Peyer's patch (tissue), 4 donors: ENCODE results near the gene MED9.

ENCODE experiments used
- POLR2A ChIP-seq, 2 donors: fragments of 450-650 bp; IDR thresholded peaks; one replicate each; pipeline ENCODE4 v1.5.1; 2017; ENCODE audit warnings: antibody characterized with exemption in 2 of 2, mild to moderate bottlenecking in 2 of 2, moderate library complexity in 2 of 2
- TF ChIP-seq, protein P1 (sequence below), 6 experiments: fragments of 450-650 bp in 4 of 6; fragments of 200-600 bp in 2 of 6; sonication (generic) in 1 of 6; IDR thresholded peaks; one replicate each; pipeline ENCODE4 v1.5.1; 2017 to 2019; ENCODE audit warnings: antibody characterized with exemption in 6 of 6, mild to moderate bottlenecking in 3 of 6, moderate library complexity in 1 of 6

DNA sequence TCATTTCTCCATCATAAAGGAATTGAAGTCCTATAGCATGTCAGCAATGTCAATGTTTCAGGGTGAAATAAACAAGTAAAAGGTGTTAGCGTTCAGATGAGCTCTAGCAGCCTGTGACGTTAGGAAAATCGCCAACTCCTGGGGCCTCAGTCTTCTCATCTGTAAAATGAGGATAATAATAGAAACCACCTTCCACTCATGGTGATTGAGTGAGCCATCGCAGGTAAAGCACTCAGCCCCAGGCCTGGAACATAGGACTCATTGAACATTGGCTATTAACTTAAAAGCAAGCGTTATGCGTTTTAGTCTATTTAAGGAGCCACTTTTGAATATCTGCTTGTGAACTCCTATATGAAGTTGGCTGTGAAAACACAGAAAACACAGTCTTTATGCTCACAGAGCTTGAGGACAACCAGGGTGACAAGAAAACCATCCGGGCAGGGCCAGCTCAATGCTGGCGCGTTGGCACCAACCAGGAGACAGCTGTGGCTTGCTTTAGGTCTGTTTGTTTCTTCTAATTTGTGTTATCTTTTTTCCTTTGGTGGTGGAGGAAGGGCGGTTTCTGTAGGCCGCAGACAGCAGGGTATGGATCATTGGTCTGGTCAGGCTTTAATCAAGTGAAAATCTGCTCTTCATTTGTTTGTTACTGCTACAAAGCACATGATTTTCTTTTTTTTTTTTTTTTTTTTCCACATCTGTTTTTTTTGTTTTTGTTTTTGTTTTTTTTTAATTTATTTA lies 35.7 kb upstream of the MED9 start:
- TF ChIP-seq, protein P1, sequence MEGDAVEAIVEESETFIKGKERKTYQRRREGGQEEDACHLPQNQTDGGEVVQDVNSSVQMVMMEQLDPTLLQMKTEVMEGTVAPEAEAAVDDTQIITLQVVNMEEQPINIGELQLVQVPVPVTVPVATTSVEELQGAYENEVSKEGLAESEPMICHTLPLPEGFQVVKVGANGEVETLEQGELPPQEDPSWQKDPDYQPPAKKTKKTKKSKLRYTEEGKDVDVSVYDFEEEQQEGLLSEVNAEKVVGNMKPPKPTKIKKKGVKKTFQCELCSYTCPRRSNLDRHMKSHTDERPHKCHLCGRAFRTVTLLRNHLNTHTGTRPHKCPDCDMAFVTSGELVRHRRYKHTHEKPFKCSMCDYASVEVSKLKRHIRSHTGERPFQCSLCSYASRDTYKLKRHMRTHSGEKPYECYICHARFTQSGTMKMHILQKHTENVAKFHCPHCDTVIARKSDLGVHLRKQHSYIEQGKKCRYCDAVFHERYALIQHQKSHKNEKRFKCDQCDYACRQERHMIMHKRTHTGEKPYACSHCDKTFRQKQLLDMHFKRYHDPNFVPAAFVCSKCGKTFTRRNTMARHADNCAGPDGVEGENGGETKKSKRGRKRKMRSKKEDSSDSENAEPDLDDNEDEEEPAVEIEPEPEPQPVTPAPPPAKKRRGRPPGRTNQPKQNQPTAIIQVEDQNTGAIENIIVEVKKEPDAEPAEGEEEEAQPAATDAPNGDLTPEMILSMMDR (IDR thresholded peaks at IDR 0.05), result no peak
- TF ChIP-seq POLR2A (IDR thresholded peaks at IDR 0.05), result no peak
